ENCODE measurements around the gene PTPN6.

PTPN6 gene

GRCh38 chr12:6953442-6954315 is 2.5 kb downstream of the PTPN6 start:
- H3K4me3 ChIP-seq (ENCODE audit: low read depth, low read length) = no peak overlapping the region
- no peak for DNase-seq (ENCODE audit: low read depth)

- no peak overlapping the region for H3K4me3 ChIP-seq (ENCODE audit: low read depth, low read length)
- no peak for DNase-seq (ENCODE audit: low read depth)
These were observed 3.4 kb downstream of the PTPN6 start for GRCh38 chr12:6954316-6955107.

GRCh38 chr12:6955108-6956020 is 4.2 kb downstream of the PTPN6 start:
- no peak for DNase-seq (ENCODE audit: low read depth)
- no peak overlapping the region for H3K4me3 ChIP-seq (ENCODE audit: low read depth, low read length)

- H3K4me3 ChIP-seq (ENCODE audit: low read depth, low read length) = no peak overlapping the region
These were observed 5.0 kb downstream of the PTPN6 start for GRCh38 chr12:6956021-6956727.

GRCh38 chr12:6957151-6957701 is 6.1 kb downstream of the PTPN6 start:
- H3K4me3 ChIP-seq (ENCODE audit: low read depth, low read length) = no peak overlapping the region
- DNase-seq (ENCODE audit: low read depth) = no peak

More at GRCh38 chr12:6956021-6956727, 5.0 kb downstream of the PTPN6 start:
- no peak for DNase-seq (ENCODE audit: low read depth)

GRCh38 chr12:6957741-6958608 is 6.8 kb downstream of the PTPN6 start:
- H3K4me3 ChIP-seq (ENCODE audit: low read depth, low read length) = no peak overlapping the region
- no peak for DNase-seq (ENCODE audit: low read depth)

GRCh38 chr12:6958609-6959057 is 7.5 kb downstream of the PTPN6 start:
- H3K4me3 ChIP-seq (ENCODE audit: low read depth, low read length) = no peak overlapping the region
- no peak for DNase-seq (ENCODE audit: low read depth)

GRCh38 chr12:6959058-6959804 is 8.1 kb downstream of the PTPN6 start:
- DNase-seq (ENCODE audit: low read depth) = no peak
- no peak overlapping the region for H3K4me3 ChIP-seq (ENCODE audit: low read depth, low read length)

GRCh38 chr12:6959805-6960592 is 8.8 kb downstream of the PTPN6 start:
- no peak overlapping the region for H3K4me3 ChIP-seq (ENCODE audit: low read depth, low read length)
- DNase-seq (ENCODE audit: low read depth) = no peak

GRCh38 chr12:6960593-6961277 is 9.6 kb downstream of the PTPN6 start:
- no peak for DNase-seq (ENCODE audit: low read depth)
- H3K4me3 ChIP-seq (ENCODE audit: low read depth, low read length) = no peak overlapping the region

GRCh38 chr12:6961278-6961694 is 10.1 kb downstream of the PTPN6 start:
- H3K4me3 ChIP-seq (ENCODE audit: low read depth, low read length) = peak overlapping the region; percentile 21
- DNase-seq (ENCODE audit: low read depth) = no peak

GRCh38 chr12:6961695-6962284 is 10.6 kb downstream of the PTPN6 start:
- no peak for DNase-seq (ENCODE audit: low read depth)
- H3K4me3 ChIP-seq (ENCODE audit: low read depth, low read length) = peak overlapping the region; percentile 21

- DNase-seq (ENCODE audit: low read depth) = no peak
- no peak overlapping the region for H3K4me3 ChIP-seq (ENCODE audit: low read depth, low read length)
These were observed 11.3 kb downstream of the PTPN6 start for GRCh38 chr12:6962285-6963015.

GRCh38 chr12:6963016-6963731 is 12.0 kb downstream of the PTPN6 start:
- no peak for DNase-seq (ENCODE audit: low read depth)
- no peak overlapping the region for H3K4me3 ChIP-seq (ENCODE audit: low read depth, low read length)

Data from skeletal muscle cell (primary cell).